Adrenal gland (tissue), 5 donors: Measurements from ENCODE around the gene TTC9B.

Experiments
- CTCF ChIP-seq, 6 experiments: fragments of 450-650 bp in 4 of 6; fragments of 200-600 bp in 2 of 6; sonication (generic) in 1 of 6; IDR thresholded peaks; 1 replicate in 5 of 6; 2 replicates in 1 of 6; pipeline versions ENCODE4 v1.5.1 to v1.8.0; 2016 to 2021; ENCODE audit warnings: antibody characterized with exemption in 6 of 6, mild to moderate bottlenecking in 2 of 6, moderate library complexity in 1 of 6
- POLR2A ChIP-seq, 2 donors: fragments of 450-650 bp; IDR thresholded peaks; one replicate each; pipeline ENCODE4 v1.6.1; 2017; ENCODE audit warnings: antibody characterized with exemption in 2 of 2, mild to moderate bottlenecking in 2 of 2, moderate library complexity in 1 of 2
- donor health status: DM: no; HTN: no; CAD: no.

GRCh38 chr19:40233811-40234389 is 15.7 kb upstream of the TTC9B start:
- TF ChIP-seq POLR2A (IDR thresholded peaks at IDR 0.05) (no peak), CTCF (IDR thresholded peaks at IDR 0.05) (no peak)
